ENCODE data around the gene NCEH1. TPM values are rescaled to one million over a fixed set of nuclear protein-coding genes. Genes with fewer than 3 reads are reported as not detected.

NCEH1 gene
- total RNA-seq, 2 donors from 2014 or later: 14.1 to 16.5 TPM

- Mint-ChIP-seq H3K27me3 (ENCODE audit: insufficient read depth) (no peaks in the 10 kb centered on the region), H3K4me1 (peaks cover 4% of the 10 kb centered on the region), H3K4me3 (no peak overlapping the region), H3K27ac (no peak overlapping the region), H3K36me3 (ENCODE audit: low read depth) (peaks cover 22% of the 10 kb centered on the region), H3K9me3 (no peaks in the 10 kb centered on the region)
- Histone ChIP-seq H3K9ac (ENCODE audit: extremely low read depth, low read length, poor library complexity, severe bottlenecking) (no peak overlapping the region), H3K27me3 (ENCODE audit: control insufficient read depth, insufficient read depth, low read length, poor library complexity, severe bottlenecking) (no peaks in the 10 kb centered on the region), H3K9me3 (ENCODE audit: control insufficient read depth, low read length) (no peaks in the 10 kb centered on the region), H3K4me1 (ENCODE audit: control insufficient read depth, insufficient read depth, low read length) (no peaks in the 10 kb centered on the region), H3K4me3 (ENCODE audit: low read length) (no peak overlapping the region), H3K36me3 (ENCODE audit: control insufficient read depth, insufficient read depth, low read length) (peaks cover 6% of the 10 kb centered on the region), H3K27ac (ENCODE audit: low read depth, low read length) (no peak overlapping the region)
- TF ChIP-seq CTCF (conservative IDR thresholded peaks at IDR 0.05): no peak
- WGBS, 2 experiments (ENCODE audit: insufficient coverage in 1 of 2, insufficient read length in 1 of 2): 85% methylated on average over 1 of the region's 1 CpG; no CpG with 5 or more reads in 1 of the 2 experiments
- DNase-seq: no peak
These were observed 80.6 kb downstream of the NCEH1 start for GRCh38 chr3:172630316-172630715.

- DNase-seq: no peak
- no peak overlapping the region for H3K4me3 Mint-ChIP-seq
- H3K27ac ChIP-seq (ENCODE audit: low read depth, low read length): no peak overlapping the region
- 88 to 93% methylated on average over 2 to 5 of the region's 5 CpGs for whole genome bisulfite sequencing, 2 experiments (ENCODE audit: insufficient coverage in 1 of 2, insufficient read length in 1 of 2)
- H3K4me1 ChIP-seq (ENCODE audit: control insufficient read depth, insufficient read depth, low read length): no peaks in the 10 kb centered on the region
- no peak overlapping the region for H3K4me3 ChIP-seq (ENCODE audit: low read length)
- H3K27me3 ChIP-seq (ENCODE audit: control insufficient read depth, insufficient read depth, low read length, poor library complexity, severe bottlenecking): no peaks in the 10 kb centered on the region
- no peak for TF ChIP-seq CTCF (conservative IDR thresholded peaks at IDR 0.05)
- no peak overlapping the region for H3K27ac Mint-ChIP-seq
- H3K36me3 ChIP-seq (ENCODE audit: control insufficient read depth, insufficient read depth, low read length): peaks cover 2% of the 10 kb centered on the region
- no peak overlapping the region for H3K9ac ChIP-seq (ENCODE audit: extremely low read depth, low read length, poor library complexity, severe bottlenecking)
- peaks cover 20% of the 10 kb centered on the region for H3K36me3 Mint-ChIP-seq (ENCODE audit: low read depth)
- H3K4me1 Mint-ChIP-seq: peaks cover 4% of the 10 kb centered on the region
- H3K9me3 Mint-ChIP-seq: peaks cover 4% of the 10 kb centered on the region
- H3K27me3 Mint-ChIP-seq (ENCODE audit: insufficient read depth): no peaks in the 10 kb centered on the region
- no peaks in the 10 kb centered on the region for H3K9me3 ChIP-seq (ENCODE audit: control insufficient read depth, low read length)
These were observed 81.4 kb downstream of the NCEH1 start for GRCh38 chr3:172629470-172629869.

- Histone ChIP-seq H3K4me1 (ENCODE audit: control insufficient read depth, insufficient read depth, low read length) (no peaks in the 10 kb centered on the region), H3K36me3 (ENCODE audit: control insufficient read depth, insufficient read depth, low read length) (no peaks in the 10 kb centered on the region), H3K27me3 (ENCODE audit: control insufficient read depth, insufficient read depth, low read length, poor library complexity, severe bottlenecking) (no peaks in the 10 kb centered on the region), H3K9me3 (ENCODE audit: control insufficient read depth, low read length) (no peaks in the 10 kb centered on the region), H3K27ac (ENCODE audit: low read depth, low read length) (no peak overlapping the region), H3K9ac (ENCODE audit: extremely low read depth, low read length, poor library complexity, severe bottlenecking) (no peak overlapping the region), H3K4me3 (ENCODE audit: low read length) (no peak overlapping the region)
- Mint-ChIP-seq H3K4me1 (peaks cover 11% of the 10 kb centered on the region), H3K27ac (no peak overlapping the region), H3K4me3 (no peak overlapping the region), H3K36me3 (ENCODE audit: low read depth) (peaks cover 17% of the 10 kb centered on the region), H3K27me3 (ENCODE audit: insufficient read depth) (no peaks in the 10 kb centered on the region), H3K9me3 (peaks cover 14% of the 10 kb centered on the region)
- TF ChIP-seq CTCF (conservative IDR thresholded peaks at IDR 0.05): no peak
- WGBS, 2 experiments (ENCODE audit: insufficient coverage in 1 of 2, insufficient read length in 1 of 2): 93 to 100% methylated on average over 2 to 5 of the region's 5 CpGs
- no peak for DNase-seq
These were observed 83.6 kb downstream of the NCEH1 start for GRCh38 chr3:172627057-172627809.

Data from endodermal cell (in vitro differentiated cells).